ENCODE data around the gene PAN3.
A peak's percentile ranks its signal among the peaks of the same experiment; 100 is the strongest.
"Not testable (repeated sequence)": the region's sequence is repeated elsewhere in the genome, so short reads cannot be mapped to it uniquely, and the experiment has no call there.

PAN3 gene

GRCh38 chr13:28137596-28137995 is 749 bp upstream of the PAN3 start:
- peak; percentile 63 for DNase-seq

- DNase-seq = peak; percentile 32
Observed at GRCh38 chr13:28138756-28139470, 568 bp downstream of the PAN3 start.

DNA sequence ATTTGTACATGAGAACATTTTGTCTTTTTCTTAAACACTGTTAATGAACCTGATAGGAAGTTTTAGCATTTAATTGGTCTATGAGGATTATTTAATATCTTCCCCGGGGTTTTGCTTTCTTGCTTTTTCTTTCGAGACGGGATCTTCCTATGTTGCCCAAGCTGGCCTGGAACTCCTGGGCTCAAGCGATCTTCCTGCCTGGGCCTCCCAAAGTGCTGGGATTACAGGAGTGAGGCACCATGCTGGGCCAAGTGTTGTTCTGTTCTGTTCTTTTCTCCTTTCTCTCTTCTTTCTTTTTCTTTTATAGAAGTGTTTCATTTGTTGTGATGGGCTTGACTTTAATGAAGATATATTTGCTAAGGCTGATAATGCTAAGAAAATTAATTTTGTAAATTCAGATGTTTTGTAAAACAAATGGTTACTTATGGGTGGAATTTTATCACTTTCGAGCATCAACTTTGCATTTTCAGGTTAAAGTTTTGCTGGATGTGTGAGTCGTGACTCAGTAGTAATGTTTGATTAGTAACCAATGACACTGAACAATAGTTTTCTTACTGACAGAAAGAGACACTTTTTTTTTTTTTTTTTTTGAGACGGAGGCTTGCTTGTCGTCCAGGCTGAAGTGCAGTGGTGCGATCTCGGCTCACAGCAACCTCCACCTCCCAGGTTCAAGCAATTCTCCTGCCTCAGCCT is 2.2 kb downstream of the PAN3 start:
- DNase-seq = no peak

GRCh38 chr13:28141542-28141941 is 3.2 kb downstream of the PAN3 start:
- not testable (repeated sequence) for DNase-seq

GRCh38 chr13:28145049-28145448 is 6.7 kb downstream of the PAN3 start:
- no peak for DNase-seq

DNA sequence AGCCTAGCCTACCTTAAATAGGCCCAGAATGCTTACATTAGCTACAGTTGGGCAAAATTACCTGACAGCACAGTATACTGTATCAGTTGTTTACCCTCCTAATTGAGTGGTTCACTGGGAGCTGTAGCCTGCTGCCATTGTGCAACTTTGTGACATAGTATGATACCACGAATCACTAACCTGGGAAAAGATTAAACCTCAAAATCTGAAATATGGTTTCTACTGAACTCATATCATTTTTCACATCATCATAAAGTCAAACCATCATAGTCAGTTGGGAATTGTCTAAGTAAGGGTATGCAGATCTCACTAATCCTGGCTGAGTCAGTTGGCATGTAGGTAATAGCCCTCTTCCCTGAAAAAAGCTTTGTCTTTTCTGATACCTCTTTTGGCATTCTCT is 9.2 kb downstream of the PAN3 start:
- no peak for DNase-seq

GRCh38 chr13:28159057-28159456 is 20.7 kb downstream of the PAN3 start:
- DNase-seq = no peak

GRCh38 chr13:28161370-28161769 is 23.0 kb downstream of the PAN3 start:
- DNase-seq = no peak

DNA sequence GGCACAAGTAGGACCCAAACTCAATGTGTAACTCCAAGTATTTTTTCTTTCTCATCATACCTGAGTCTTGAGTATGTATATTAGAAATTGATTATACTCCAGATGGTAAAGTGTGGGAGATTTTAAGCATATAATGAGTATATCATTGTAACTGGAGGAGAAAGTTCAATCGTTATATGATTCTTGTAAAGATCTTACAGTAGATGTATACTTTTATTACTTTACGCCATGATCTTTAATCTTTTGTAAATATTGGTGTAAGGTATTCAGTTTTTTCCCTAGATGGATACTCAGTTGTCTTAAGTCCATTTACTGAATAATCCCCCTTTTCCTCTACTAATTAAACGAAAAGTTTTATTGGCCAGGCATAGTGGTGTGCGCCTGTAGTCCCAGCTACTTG is 25.2 kb downstream of the PAN3 start:
- DNase-seq = no peak

GRCh38 chr13:28166257-28166656 is 27.9 kb downstream of the PAN3 start:
- DNase-seq = no peak

- peak; percentile 65 for DNase-seq
Observed at GRCh38 chr13:28171266-28171665, 32.9 kb downstream of the PAN3 start.

- DNase-seq = no peak
Observed at GRCh38 chr13:28172947-28173346, 34.6 kb downstream of the PAN3 start.

- DNase-seq = no peak
Observed at GRCh38 chr13:28173793-28174192, 35.4 kb downstream of the PAN3 start.

DNA sequence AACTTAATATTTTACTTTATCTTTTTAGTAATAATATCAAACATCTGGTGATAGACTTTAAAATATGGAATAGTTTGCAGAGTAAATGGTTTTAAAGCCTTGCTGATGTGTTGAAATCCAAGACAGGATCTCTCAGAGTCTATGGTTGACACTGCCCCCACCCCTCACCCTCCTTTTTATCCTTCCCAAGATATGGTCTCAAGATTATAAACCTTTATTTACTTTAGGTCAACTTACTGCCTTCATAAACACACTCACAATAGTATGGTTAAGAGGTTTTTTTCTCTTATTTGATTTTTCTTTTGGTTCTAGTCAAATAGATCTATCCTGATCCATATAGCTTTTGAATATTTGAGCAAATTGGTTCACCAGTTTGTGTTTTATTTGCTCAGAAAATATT is 39.0 kb downstream of the PAN3 start:
- no peak for DNase-seq

GRCh38 chr13:28177877-28178276 is 39.5 kb downstream of the PAN3 start:
- no peak for DNase-seq

DNA sequence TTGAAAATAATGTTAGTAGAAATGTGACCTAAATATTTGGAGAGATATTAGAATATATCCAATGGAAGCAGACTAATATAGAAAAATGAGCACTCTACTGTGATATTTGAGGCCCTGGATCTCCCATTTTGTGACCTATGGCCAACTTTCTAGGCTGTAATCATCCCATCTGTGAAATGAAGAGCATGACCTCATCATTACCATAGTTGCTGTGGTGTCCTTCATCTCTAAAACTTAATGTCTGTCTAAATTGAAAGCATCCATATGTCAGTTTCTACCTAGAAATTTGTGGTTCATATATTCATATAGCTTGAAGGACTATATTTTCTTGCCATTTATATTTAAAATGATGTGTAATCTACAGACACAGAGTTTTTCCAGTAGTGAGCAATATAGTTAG is 41.6 kb downstream of the PAN3 start:
- DNase-seq = no peak

- no peak for DNase-seq
Observed at GRCh38 chr13:28181413-28181812, 43.1 kb downstream of the PAN3 start.

- DNase-seq = no peak
Observed at GRCh38 chr13:28185256-28185655, 46.9 kb downstream of the PAN3 start.

- DNase-seq = no peak
Observed at GRCh38 chr13:28199089-28199488, 60.7 kb downstream of the PAN3 start.

DNA sequence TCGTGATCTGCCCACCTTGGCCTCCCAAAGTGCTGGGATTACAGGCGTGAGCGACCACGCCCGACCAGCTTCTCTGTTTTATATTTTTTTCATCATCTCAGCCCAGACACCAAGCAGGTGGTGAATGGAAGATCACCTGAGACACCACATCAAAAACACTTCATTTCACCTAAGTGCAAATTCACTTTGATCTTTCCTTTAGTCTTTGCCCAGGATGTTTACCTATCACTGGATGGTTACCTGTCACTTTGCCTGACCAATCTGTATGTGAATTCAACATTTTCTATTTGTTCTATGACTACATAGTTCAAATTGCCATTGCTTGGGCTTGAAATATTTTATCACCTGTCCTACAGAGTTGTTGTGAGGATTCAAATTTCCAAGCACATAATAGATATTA is 65.7 kb downstream of the PAN3 start:
- no peak for DNase-seq

DNA sequence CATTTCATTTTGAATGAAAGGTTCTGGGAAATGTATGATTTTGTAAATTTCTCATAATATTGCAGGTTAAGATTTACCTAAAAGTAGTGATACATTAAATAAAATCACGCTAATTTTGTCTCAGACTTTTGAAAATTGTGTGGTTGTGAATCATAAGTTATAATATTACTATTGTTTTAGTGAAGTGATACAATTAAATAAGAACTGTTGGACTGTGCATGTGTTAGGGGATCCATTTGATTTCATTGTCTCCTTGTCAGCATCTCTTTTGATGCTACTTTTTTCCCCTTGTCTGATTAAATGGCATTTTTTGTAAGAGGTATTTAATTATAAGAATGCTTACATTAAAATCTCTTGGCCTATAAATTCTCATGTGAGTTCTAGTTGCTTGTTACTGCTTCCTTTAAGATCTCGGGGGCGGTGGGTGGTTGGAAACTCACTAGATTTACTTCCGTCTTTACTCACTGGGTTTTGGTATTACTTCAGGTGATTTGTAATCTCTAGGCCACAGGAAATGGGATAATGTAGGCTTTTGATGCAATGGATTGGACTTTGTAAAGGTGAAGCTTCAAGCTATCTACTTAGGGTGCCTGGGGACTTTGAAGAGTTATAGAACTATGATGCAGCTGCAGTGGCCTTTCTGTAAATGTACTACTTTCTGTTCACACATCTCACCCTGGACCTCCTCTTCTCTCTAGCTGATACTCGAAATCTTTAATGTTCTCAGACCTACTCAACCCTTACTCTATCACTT is 66.5 kb downstream of the PAN3 start:
- DNase-seq = no peak

GRCh38 chr13:28218679-28219078 is 80.3 kb downstream of the PAN3 start:
- no peak for DNase-seq

- no peak for DNase-seq
Observed at GRCh38 chr13:28219408-28220099, 81.2 kb downstream of the PAN3 start.

Data from DMS79 treated with DMSO at 0.1 percent for 48 hours (cell line).